H9 (cell line): ENCODE results near the gene MTOR. TPM values are rescaled to one million over a fixed set of nuclear protein-coding genes. Genes with fewer than 3 reads are reported as not detected.

Source experiments
- DNase-seq: peaks from one replicate; pipeline ENCODE4 v3.0.0-alpha.2; 2017
- H2AFZ ChIP-seq: one replicate; pipeline ENCODE4 v1.6.1; 2013; ENCODE audit warnings: mild to moderate bottlenecking, low read length, control low read depth, moderate library complexity
- H2AK5ac ChIP-seq: 2 replicates; pipeline ENCODE4 v1.6.1; 2013; ENCODE audit warnings: low read length, control low read depth, mixed read lengths; ENCODE audit not compliant: insufficient read length
- H2BK120ac ChIP-seq: one replicate; pipeline ENCODE4 v1.6.1; 2013; ENCODE audit warnings: low read depth, mild to moderate bottlenecking, low read length, control low read depth, inconsistent platforms; ENCODE audit not compliant: poor library complexity, severe bottlenecking
- H2BK12ac ChIP-seq: 2 replicates; pipeline ENCODE4 v1.6.1; 2013; ENCODE audit warnings: low read length, control low read depth, mixed read lengths, low read depth; ENCODE audit not compliant: insufficient read length
- H2BK15ac ChIP-seq: 2 replicates; pipeline ENCODE4 v1.6.1; 2013; ENCODE audit warnings: low read depth, low read length, control low read depth
- H2BK20ac ChIP-seq: one replicate; pipeline ENCODE4 v1.6.1; 2013; ENCODE audit warnings: low read depth, mild to moderate bottlenecking, low read length, control low read depth, inconsistent platforms; ENCODE audit not compliant: poor library complexity, severe bottlenecking
- H2BK5ac ChIP-seq: 2 replicates; pipeline ENCODE4 v1.6.1; 2013; ENCODE audit warnings: low read length, control low read depth, mixed read lengths; ENCODE audit not compliant: insufficient read length
- H3K14ac ChIP-seq: 2 replicates; pipeline ENCODE4 v1.6.1; 2013; ENCODE audit warnings: low read length, control low read depth; ENCODE audit not compliant: insufficient read depth
- H3K18ac ChIP-seq: 2 replicates; pipeline ENCODE4 v1.6.1; 2013; ENCODE audit warnings: low read depth, mild to moderate bottlenecking, mixed read lengths, low read length, control low read depth; ENCODE audit not compliant: insufficient read length
- H3K23ac ChIP-seq: 2 replicates; pipeline ENCODE4 v1.6.1; 2013; ENCODE audit warnings: low read length, control low read depth, mixed read lengths, low read depth; ENCODE audit not compliant: insufficient read length
- H3K23me2 ChIP-seq: 2 replicates; pipeline ENCODE4 v1.6.1; 2013; ENCODE audit warnings: low read depth, mild to moderate bottlenecking, mixed read lengths, low read length, control low read depth; ENCODE audit not compliant: insufficient read length, poor library complexity, severe bottlenecking
- H3K27ac ChIP-seq: 2 replicates; pipeline ENCODE4 v1.5.1; 2013; ENCODE audit warnings: low read length, control low read depth, mixed read lengths, low read depth; ENCODE audit not compliant: insufficient read length
- H3K27me3 ChIP-seq: 2 replicates; pipeline ENCODE4 v1.6.1; 2013; ENCODE audit warnings: low read length, control low read depth, inconsistent platforms; ENCODE audit not compliant: insufficient read depth
- H3K4ac ChIP-seq: 2 replicates; pipeline ENCODE4 v1.6.1; 2013; ENCODE audit warnings: low read depth, mild to moderate bottlenecking, control low read depth, inconsistent platforms, low read length, moderate library complexity
- H3K4me1 ChIP-seq: 2 replicates; pipeline ENCODE4 v1.6.1; 2013; ENCODE audit warnings: low read length, control low read depth, inconsistent platforms; ENCODE audit not compliant: insufficient read depth
- H3K4me2 ChIP-seq: 2 replicates; pipeline ENCODE4 v1.6.1; 2013; ENCODE audit warnings: low read length, control low read depth, mixed read lengths; ENCODE audit not compliant: insufficient read length, insufficient read depth
- H3K56ac ChIP-seq: 2 replicates; pipeline ENCODE4 v1.6.1; 2013; ENCODE audit warnings: low read depth, mild to moderate bottlenecking, mixed read lengths, low read length, control low read depth; ENCODE audit not compliant: insufficient read length
- H3K79me1 ChIP-seq: 2 replicates; pipeline ENCODE4 v1.6.1; 2013; ENCODE audit warnings: low read depth, mild to moderate bottlenecking, moderate library complexity, low read length, control low read depth, inconsistent platforms; ENCODE audit not compliant: insufficient read depth, poor library complexity, severe bottlenecking
- H3K79me2 ChIP-seq: 2 replicates; pipeline ENCODE4 v1.6.1; 2013; ENCODE audit warnings: low read length, control low read depth, inconsistent platforms; ENCODE audit not compliant: insufficient read depth
- H3K9ac ChIP-seq: 2 replicates; pipeline ENCODE4 v1.6.1; 2013; ENCODE audit warnings: low read length, control low read depth, mixed read lengths; ENCODE audit not compliant: insufficient read length; ENCODE audit errors: extremely low read depth
- H3K9me3 ChIP-seq: one replicate; pipeline ENCODE4 v1.6.1; 2013; ENCODE audit warnings: low read depth, low read length, inconsistent platforms; ENCODE audit not compliant: control insufficient read depth
- H3T11ph ChIP-seq: one replicate; pipeline ENCODE4 v1.6.1; 2013; ENCODE audit warnings: mild to moderate bottlenecking, low read length, control low read depth, inconsistent platforms
- H4K20me1 ChIP-seq: one replicate; pipeline ENCODE4 v1.6.1; 2013; ENCODE audit not compliant: control insufficient read depth, insufficient read length, insufficient read depth
- H4K5ac ChIP-seq: 2 replicates; pipeline ENCODE4 v1.6.1; 2013; ENCODE audit warnings: low read depth, mild to moderate bottlenecking, mixed read lengths, low read length, control low read depth; ENCODE audit not compliant: insufficient read length
- H4K8ac ChIP-seq: replicated peaks from 2 replicates; pipeline ENCODE4 v1.6.1; 2013; ENCODE audit warnings: low read length, control low read depth, mixed read lengths, low read depth; ENCODE audit not compliant: insufficient read length
- H4K91ac ChIP-seq: 2 replicates; pipeline ENCODE4 v1.6.1; 2013; ENCODE audit warnings: low read depth, mild to moderate bottlenecking, moderate library complexity, mixed read lengths, low read length, control low read depth; ENCODE audit not compliant: insufficient read length
- H3K27ac Mint-ChIP-seq, 3 experiments: 2 replicates in 2 of 3; 3 replicates in 1 of 3; pipeline ENCODE4 v1.8.0; 2020 to 2021; ENCODE audit warnings: mixed read lengths in 3 of 3, mild to moderate bottlenecking in 1 of 3, moderate library complexity in 1 of 3
- H3K27me3 Mint-ChIP-seq: 2 replicates; pipeline ENCODE4 v1.8.0; 2021; ENCODE audit warnings: low read depth, mild to moderate bottlenecking, moderate library complexity, mixed read lengths
- H3K36me3 Mint-ChIP-seq, 3 experiments: 2 replicates in 2 of 3; 3 replicates in 1 of 3; pipeline ENCODE4 v1.8.0; 2020 to 2021; ENCODE audit warnings: low read depth in 3 of 3, mixed read lengths in 3 of 3; ENCODE audit not compliant: insufficient read depth in 1 of 3
- H3K4me1 Mint-ChIP-seq, 2 experiments: 2 replicates each; pipeline ENCODE4 v1.8.0; 2020; ENCODE audit warnings: mixed read lengths in 2 of 2
- H3K4me3 Mint-ChIP-seq, 2 experiments: 2 replicates in 1 of 2; 3 replicates in 1 of 2; pipeline ENCODE4 v1.8.0; 2020 to 2021; ENCODE audit warnings: mild to moderate bottlenecking in 2 of 2, mixed read lengths in 2 of 2, moderate library complexity in 1 of 2
- H3K9me3 Mint-ChIP-seq, 2 experiments: 2 replicates in 1 of 2; 3 replicates in 1 of 2; pipeline ENCODE4 v1.8.0; 2020; ENCODE audit warnings: mild to moderate bottlenecking in 2 of 2, mixed read lengths in 2 of 2, moderate library complexity in 1 of 2
- WGBS: extraction: QIAGEN DNeasy Blood & Tissue Kit; methylation state at CpG from one replicate; pipeline ENCODE4 v1.1.7; 2013; ENCODE audit warnings: missing lambda C conversion rate, low lambda C conversion rate, mixed read lengths; ENCODE audit not compliant: insufficient read length; ENCODE audit errors: extremely low coverage; 5-methylcytosine and 5-hydroxymethylcytosine counted together
- total RNA-seq: library from RNA; stranded (reverse); gene quantifications from 2 replicates; pipeline ENCODE4 v1.2.1, GENCODE V29; 2021
- TF ChIP-seq, protein P1 (sequence below): fragments of 200-600 bp; sonication (generic); conservative IDR thresholded peaks from 3 replicates; pipeline ENCODE4 v1.8.0; 2021; ENCODE audit warnings: antibody characterized with exemption, mild to moderate bottlenecking

MTOR gene
- total RNA-seq, 1 experiment from 2014 or later = 67.5 TPM

- Mint-ChIP-seq H3K27ac (no peak overlapping the region; a peak in 1 of 7 replicates), H3K27me3 (no peaks in the 10 kb centered on the region), H3K9me3 (no peaks in the 10 kb centered on the region), H3K4me1 (no peaks in the 10 kb centered on the region), H3K36me3 (peaks cover 35 to 79% (median 73%) of the 10 kb centered on the region in 3 experiments; a peak in 6 of 7 replicates), H3K4me3 (no peak overlapping the region)
- no CpG with 5 or more reads among the region's 10 CpGs for WGBS
- Histone ChIP-seq H3K27me3 (no peaks in the 10 kb centered on the region), H2BK5ac (no peak overlapping the region), H3K4me2 (no peak overlapping the region), H2AFZ (no peak overlapping the region), H2BK12ac (no peak overlapping the region), H2BK120ac (no peak overlapping the region), H3K79me1 (no peaks in the 10 kb centered on the region), H3T11ph (no peak overlapping the region), H3K9ac (no peak overlapping the region), H4K5ac (no peak overlapping the region), H2BK15ac (no peak overlapping the region), H3K9me3 (no peaks in the 10 kb centered on the region), H3K23me2 (no peaks in the 10 kb centered on the region), H2BK20ac (no peak overlapping the region), H3K79me2 (no peaks in the 10 kb centered on the region), H4K20me1 (peaks cover 2% of the 10 kb centered on the region), H3K4ac (no peak overlapping the region), H3K18ac (no peak overlapping the region), H3K56ac (no peak overlapping the region), H3K23ac (no peak overlapping the region), H2AK5ac (no peak overlapping the region), H4K8ac (no peak overlapping the region), H3K27ac (no peak overlapping the region), H3K4me1 (no peaks in the 10 kb centered on the region), H3K14ac (no peak overlapping the region), H4K91ac (no peak overlapping the region)
- no peak for DNase-seq
- TF ChIP-seq, protein P1, sequence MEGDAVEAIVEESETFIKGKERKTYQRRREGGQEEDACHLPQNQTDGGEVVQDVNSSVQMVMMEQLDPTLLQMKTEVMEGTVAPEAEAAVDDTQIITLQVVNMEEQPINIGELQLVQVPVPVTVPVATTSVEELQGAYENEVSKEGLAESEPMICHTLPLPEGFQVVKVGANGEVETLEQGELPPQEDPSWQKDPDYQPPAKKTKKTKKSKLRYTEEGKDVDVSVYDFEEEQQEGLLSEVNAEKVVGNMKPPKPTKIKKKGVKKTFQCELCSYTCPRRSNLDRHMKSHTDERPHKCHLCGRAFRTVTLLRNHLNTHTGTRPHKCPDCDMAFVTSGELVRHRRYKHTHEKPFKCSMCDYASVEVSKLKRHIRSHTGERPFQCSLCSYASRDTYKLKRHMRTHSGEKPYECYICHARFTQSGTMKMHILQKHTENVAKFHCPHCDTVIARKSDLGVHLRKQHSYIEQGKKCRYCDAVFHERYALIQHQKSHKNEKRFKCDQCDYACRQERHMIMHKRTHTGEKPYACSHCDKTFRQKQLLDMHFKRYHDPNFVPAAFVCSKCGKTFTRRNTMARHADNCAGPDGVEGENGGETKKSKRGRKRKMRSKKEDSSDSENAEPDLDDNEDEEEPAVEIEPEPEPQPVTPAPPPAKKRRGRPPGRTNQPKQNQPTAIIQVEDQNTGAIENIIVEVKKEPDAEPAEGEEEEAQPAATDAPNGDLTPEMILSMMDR = no peak
Observed at GRCh38 chr1:11227106-11228077, 35.0 kb downstream of the MTOR start.
